ENCODE measurements around the gene RPS10. TPM values are rescaled to one million over a fixed set of nuclear protein-coding genes. Genes with fewer than 3 reads are reported as not detected.

Gene RPS10
- 1,457 TPM for polyA plus RNA-seq (2013, experiment 1 of 2; ENCODE audit: insufficient read length)
- polyA plus RNA-seq (2013, experiment 2 of 2; ENCODE audit: insufficient read length) = 1,356 TPM

DNA sequence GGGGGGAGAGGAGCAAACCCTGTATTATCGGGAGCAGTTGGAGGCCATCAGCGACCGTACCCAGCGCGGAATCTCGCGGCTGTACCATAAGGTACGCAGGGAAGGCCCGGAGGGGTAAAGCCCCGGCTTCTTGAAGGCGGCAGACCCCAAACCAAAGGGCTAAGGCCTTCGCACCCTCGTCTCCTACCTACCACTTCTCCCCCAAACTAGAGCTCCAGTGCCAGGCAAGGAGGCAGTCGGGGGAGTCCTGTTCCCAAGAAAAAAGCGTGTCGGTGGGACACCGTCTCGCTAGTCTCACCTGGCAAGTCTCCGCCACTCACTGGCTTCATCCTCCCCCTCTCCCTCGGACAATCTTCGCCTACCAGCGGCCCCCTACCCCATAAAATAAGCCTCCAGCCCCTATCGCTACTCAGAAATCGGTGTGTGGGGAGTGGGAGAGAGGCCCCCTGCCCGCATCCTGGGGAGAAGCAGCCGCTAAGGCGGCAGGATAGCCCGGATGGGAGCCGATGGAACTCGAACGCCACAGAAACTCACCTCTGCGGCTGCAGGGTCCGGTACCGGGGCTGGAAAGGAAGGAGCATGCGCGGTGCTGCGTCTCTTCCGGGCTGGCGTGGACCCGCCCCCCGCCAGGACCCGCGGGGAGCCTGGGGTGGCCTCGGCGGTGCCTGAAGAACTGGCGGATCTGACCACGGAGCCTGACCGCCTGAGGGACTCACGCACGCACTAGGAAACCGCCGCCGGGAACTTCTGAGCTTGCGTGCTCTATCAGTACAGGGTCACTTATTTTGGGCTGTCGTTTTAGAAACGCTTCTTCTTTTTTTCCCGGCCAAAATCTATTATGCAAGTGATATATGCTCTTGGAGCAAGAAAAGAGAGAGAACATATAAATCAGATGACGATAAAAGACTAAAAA lies at the start of gene RPS10:
Gene RPS10 (minus strand): TSS at position 572 of the 913 bp plus-strand sequence. CDS start 848 bp downstream, outside the sequence.
- DNase-seq = peak; percentile 94

- DNase-seq = no peak
Observed at GRCh38 chr6:34475238-34475682, 49.4 kb upstream of the RPS10 start.

DNA sequence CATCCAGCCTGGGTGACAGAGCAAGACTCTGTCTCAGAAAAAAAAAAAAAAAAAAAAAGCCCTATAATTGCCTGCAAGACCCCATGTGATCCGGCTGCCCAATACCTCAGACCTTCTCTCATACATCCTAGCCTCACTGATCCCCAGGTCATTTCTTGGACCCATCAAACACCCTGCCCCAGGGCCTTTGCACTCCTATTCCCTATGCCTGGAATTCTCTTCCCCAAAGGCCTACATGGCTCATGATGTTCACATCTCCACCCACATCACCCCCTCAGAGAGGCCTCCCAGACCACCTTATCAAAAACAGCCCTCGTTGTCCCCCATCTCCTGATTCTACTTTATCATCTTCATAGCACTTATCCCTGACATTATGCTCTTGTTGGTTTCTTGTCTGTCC lies 48.9 kb upstream of the RPS10 start:
- no peak for DNase-seq

- DNase-seq = no peak
Observed at GRCh38 chr6:34473967-34474366, 48.1 kb upstream of the RPS10 start.

DNA sequence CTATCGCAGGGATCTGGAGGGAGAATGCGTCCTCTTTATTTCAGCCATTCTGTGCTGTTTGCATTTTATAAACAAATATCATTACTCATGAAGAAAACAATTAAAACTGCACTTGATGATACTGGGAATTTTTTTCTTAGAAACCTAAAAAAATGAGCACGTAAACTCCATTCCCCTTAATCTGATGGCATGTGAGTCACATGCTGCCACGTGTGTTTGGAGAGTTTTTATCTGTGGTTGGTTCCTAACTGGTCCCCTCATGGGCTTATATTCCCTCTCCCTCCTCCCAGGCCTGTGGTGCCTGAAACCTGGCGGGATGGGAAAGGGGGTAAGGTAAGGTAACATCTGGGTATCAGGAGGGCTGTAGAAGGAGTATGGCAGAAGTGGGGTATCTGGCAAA lies 46.6 kb upstream of the RPS10 start:
- no peak for DNase-seq

DNA sequence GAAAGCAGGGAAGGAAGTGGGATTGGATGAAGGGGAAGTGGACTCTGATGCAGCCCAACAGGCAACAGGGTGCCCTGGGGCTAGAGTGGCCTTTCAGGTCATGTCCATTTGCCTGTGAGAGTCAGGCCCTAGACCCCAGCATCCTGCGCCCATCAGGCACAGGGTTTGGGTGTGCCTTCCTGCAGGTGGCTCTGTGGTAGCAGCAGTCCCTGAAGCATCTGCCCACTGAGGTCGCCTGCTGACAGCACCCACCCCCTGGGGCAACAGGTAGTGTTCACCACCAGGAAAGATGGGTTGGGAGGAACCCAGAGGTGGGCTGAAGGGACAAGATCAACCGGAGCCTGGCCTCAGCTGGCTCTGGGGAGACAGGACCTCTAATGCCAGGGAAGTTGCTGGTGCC lies 43.6 kb upstream of the RPS10 start:
- no peak for DNase-seq

GRCh38 chr6:34468378-34468892 lies 42.6 kb upstream of the RPS10 start:
- DNase-seq = no peak

GRCh38 chr6:34466242-34467185 lies 40.6 kb upstream of the RPS10 start:
- no peak for DNase-seq

GRCh38 chr6:34465531-34466241 lies 39.8 kb upstream of the RPS10 start, which contains the start of gene PACSIN1:
PACSIN1 (plus strand) TSS chr6:34466076; CDS start chr6:34526306, 60,230 bp downstream.
- no peak for DNase-seq

GRCh38 chr6:34463849-34464248 lies 38.0 kb upstream of the RPS10 start:
- no peak for DNase-seq

DNA sequence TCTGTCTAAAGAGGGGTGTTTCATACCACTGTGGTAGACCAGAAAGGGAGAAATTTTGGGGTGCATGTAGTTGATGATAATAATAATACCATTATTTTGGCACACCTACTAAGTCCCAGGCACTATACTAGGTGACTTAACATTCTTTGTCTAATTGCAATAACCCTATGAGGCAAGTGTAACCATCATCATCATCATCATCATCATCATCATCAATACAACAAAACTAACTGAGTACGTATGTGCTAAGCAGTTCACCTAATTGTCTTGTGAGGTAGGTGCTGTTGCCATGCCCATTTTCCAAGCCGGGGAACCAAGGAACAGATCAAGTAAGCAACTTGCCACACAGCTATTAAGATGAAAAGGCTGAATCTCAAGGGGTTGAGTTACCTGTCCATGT lies 37.4 kb upstream of the RPS10 start:
- no peak for DNase-seq

GRCh38 chr6:34462551-34462971 lies 36.7 kb upstream of the RPS10 start:
- DNase-seq = peak; percentile 36

- no peak for DNase-seq
Observed at GRCh38 chr6:34462010-34462409, 36.1 kb upstream of the RPS10 start.

DNA sequence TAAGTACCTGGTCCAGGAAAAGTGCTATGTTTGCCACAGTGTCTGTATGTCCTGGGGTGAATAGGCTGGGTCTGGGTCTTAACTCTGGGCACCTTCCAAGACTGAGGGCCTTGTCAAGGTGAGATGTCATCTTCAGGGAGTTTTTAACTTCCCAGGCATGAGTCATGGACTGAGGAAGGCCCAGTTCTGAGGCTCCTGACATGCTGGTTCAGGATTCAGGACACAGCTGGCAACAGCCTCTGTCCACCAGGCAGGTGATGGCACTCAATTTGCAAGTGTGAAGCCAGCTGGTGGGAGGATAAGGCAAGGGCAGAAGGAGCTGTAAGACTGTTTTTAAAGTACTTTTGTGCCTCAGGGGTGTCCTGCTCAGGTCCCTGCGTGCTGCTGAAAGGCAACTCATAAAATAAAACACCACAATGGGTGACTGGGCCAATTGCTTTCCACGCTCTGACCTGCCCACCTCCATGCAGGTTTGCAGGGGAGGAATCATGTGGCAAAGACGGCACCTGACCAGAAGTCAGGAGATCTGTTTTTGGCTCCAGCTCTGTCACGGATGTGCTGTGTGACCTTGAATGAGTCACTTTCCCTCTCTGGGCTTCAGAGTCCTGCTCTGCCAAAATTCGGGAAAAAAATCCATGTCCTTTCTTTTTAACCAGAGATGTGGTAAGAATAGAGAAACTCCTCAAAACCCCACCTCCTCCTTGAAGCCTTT lies 35.1 kb upstream of the RPS10 start:
- no peak for DNase-seq

DNA sequence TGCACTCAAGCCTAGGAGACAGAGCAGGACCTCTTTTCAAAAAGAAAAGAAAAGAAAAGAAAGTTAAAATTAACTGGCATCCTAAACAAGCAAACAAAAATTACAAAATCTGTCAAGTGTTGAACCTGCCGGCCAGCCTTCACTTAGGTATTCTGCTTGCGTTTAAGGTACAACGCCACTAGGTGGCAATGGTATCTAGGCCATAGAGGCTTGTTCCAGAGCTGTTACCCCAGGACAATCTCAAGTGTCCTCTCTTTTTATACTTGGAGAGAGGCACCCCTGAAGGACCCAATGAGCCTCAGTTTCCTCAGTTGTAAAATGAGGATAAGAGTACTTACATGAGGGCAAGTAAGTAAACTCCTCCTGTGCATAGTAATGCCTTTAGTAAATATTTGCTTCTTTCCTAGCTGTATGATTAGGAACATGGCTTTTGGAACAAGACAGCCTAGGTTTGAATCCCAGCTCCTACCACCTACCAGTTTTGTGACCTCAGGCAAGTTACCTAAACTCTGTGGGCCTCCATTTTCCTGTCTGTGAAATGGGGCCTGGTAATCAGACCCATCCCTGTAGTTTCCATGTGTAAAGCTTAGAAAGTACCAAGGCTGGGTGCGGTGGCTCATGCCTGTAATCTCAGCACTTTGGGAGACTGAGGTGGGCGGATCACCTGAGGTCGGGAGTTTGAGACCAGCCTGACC lies 34.2 kb upstream of the RPS10 start:
- peak; percentile 38 for DNase-seq

- no peak for DNase-seq
Observed at GRCh38 chr6:34457742-34458735, 32.2 kb upstream of the RPS10 start.

- DNase-seq = no peak
Observed at GRCh38 chr6:34457382-34457741, 31.5 kb upstream of the RPS10 start.

- no peak for DNase-seq
Observed at GRCh38 chr6:34455831-34456230, 30.0 kb upstream of the RPS10 start.

DNA sequence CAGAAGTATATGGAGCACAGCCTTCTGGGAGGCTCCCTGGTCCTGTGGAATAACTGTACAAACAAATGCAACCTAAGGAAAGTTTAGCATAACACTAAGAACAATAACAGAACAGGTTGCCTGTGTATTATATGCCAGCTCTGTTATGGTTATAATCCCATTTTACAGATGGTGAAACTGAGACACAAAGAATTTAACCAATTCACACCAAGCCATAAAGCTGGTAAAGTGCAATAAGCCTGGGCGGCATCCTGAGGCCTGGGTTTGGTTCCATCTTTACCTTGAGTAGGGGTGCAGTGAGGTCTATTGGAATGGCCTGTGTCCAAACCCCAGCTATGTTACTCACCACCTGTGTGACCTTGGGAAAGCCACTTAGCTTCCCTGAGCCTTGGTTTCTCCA lies 25.3 kb upstream of the RPS10 start:
- no peak for DNase-seq
